Body of pancreas (tissue), 4 donors: ENCODE measurements around the gene TTLL1. TPM values are rescaled to one million over a fixed set of nuclear protein-coding genes. Genes with fewer than 3 reads are reported as not detected.

ENCODE experiments used
- ATAC-seq: fragments of 150-250 bp; one replicate; pipeline ENCODE4 v1.9.1; 2016
- DNase-seq, 4 donors: peaks; one replicate each; pipeline ENCODE4 v3.0.0-alpha.2; 2019
- H3K27ac ChIP-seq, 4 donors: fragments of 200-600 bp; sonication (generic); 1 replicate in 3 of 4; 2 replicates in 1 of 4; pipeline versions ENCODE4 v1.5.1 to v1.6.1; 2016 to 2019; ENCODE audit warnings: mild to moderate bottlenecking in 1 of 4, mixed read lengths in 1 of 4, moderate library complexity in 1 of 4
- H3K27me3 ChIP-seq, 2 donors: fragments of 200-600 bp; sonication (generic); one replicate each; pipeline ENCODE4 v1.6.0; 2016; ENCODE audit warnings: mild to moderate bottlenecking in 1 of 2
- H3K36me3 ChIP-seq, 2 donors: fragments of 200-600 bp; sonication (generic); replicated peaks in 1 of 2; 2 replicates each; pipeline ENCODE4 v1.5.1; 2016; ENCODE audit warnings: low read depth in 2 of 2; ENCODE audit not compliant: insufficient read depth in 1 of 2
- H3K4me1 ChIP-seq: fragments of 200-600 bp; sonication (generic); one replicate; pipeline ENCODE4 v1.6.0; 2016
- H3K4me3 ChIP-seq, 2 donors: fragments of 200-600 bp; sonication (generic); 1 replicate in 1 of 2; 2 replicates in 1 of 2; pipeline ENCODE4 v1.5.1; 2016 to 2019
- H3K9me3 ChIP-seq, 3 donors: fragments of 200-600 bp; sonication (generic); 1 replicate in 2 of 3; 2 replicates in 1 of 3; pipeline ENCODE4 v1.5.1; 2016
- POLR2A ChIP-seq, 3 donors: fragments of 450-650 bp; IDR thresholded peaks; one replicate each; pipeline ENCODE4 v1.6.1; 2016; ENCODE audit warnings: antibody characterized with exemption in 3 of 3, mild to moderate bottlenecking in 2 of 3
- WGBS, 2 donors: methylation state at CpG; one replicate each; pipeline ENCODE4 v1.1.5; 2017; 5-methylcytosine and 5-hydroxymethylcytosine counted together
- intact Hi-C: fragments of 100-400 bp; cut with DNase I; formaldehyde crosslinking; loops from one replicate; pipeline ENCODE4 v1.15.1; 2023
- total RNA-seq, 2 donors: library from RNA; depleted of rRNA; stranded (reverse); fragments of >200 nt; gene quantifications; one replicate each; pipeline ENCODE4 v1.1.0, GENCODE V29; 2016
- TF ChIP-seq, protein P1 (sequence below), 7 experiments: fragments of 450-650 bp in 4 of 7; fragments of 200-600 bp in 3 of 7; sonication (generic) in 3 of 7; IDR thresholded peaks; one replicate each; pipeline ENCODE4 v1.5.1; 2016 to 2019; ENCODE audit warnings: antibody characterized with exemption in 7 of 7

TTLL1 gene
- total RNA-seq, 2 donors from 2014 or later = 2.0 to 7.0 TPM

DNA sequence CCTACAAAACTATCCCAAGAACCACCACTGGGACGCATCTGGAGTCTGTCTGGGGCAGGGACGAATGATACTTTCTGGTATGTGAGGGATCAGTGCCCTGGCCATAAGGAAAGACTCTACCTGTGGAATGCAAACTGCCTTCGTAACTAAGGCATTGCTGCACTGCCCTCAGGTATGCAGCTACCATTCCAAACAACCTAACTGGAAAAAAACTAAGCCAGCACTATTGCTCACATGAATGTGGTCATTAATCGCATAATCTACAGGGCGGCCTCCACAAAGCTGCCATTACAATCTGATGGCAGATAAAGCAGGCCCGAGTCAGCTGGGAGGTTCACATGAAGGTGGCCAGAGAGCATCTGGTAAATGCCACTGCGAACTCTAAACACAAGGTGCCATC is 78.1 kb downstream of the TTLL1 start:
- Histone ChIP-seq H3K27me3 (no peaks in the 10 kb centered on the region), H3K4me1 (peaks cover 82% of the 10 kb centered on the region), H3K36me3 (no peaks in the 10 kb centered on the region), H3K4me3 (no peak overlapping the region), H3K9me3 (no peaks in the 10 kb centered on the region), H3K27ac (peak overlapping the region; percentile 84 to 92 (median 86))
- 18 to 21% methylated on average over 6 to 7 of the region's 7 CpGs for WGBS, 2 donors
- TF ChIP-seq POLR2A (IDR thresholded peaks at IDR 0.05) = peak in 1 of 3 donors; percentile 13
- TF ChIP-seq, protein P1, sequence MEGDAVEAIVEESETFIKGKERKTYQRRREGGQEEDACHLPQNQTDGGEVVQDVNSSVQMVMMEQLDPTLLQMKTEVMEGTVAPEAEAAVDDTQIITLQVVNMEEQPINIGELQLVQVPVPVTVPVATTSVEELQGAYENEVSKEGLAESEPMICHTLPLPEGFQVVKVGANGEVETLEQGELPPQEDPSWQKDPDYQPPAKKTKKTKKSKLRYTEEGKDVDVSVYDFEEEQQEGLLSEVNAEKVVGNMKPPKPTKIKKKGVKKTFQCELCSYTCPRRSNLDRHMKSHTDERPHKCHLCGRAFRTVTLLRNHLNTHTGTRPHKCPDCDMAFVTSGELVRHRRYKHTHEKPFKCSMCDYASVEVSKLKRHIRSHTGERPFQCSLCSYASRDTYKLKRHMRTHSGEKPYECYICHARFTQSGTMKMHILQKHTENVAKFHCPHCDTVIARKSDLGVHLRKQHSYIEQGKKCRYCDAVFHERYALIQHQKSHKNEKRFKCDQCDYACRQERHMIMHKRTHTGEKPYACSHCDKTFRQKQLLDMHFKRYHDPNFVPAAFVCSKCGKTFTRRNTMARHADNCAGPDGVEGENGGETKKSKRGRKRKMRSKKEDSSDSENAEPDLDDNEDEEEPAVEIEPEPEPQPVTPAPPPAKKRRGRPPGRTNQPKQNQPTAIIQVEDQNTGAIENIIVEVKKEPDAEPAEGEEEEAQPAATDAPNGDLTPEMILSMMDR (IDR thresholded peaks at IDR 0.05) = peak in 1 of 7 experiments; percentile 2
- DNase-seq (peak; percentile 67 to 84 (median 78)), ATAC-seq (peak; percentile 17)
- intact Hi-C loops = no loop called here

DNA sequence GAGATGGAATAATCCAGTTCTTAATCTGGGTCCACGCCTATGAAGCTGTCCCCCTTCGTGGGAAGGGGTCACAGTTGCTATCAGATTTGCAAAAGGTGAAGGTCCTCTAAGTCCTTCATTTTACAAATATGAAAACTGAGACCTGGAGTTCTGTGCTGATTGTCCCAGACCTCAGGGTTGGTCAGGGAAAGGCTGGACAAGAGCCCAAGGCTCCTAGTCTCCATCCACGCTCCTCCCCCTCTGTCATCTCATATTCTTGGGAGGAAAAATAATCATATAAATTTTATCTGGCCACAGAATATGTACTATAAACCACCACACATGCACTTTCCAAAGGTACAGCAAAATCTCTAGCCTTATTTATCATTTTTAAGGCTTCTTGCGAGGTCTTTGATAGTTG is 79.7 kb downstream of the TTLL1 start:
- ATAC-seq (no peak), DNase-seq (peak; percentile 33 to 72 (median 62))
- H3K4me3 ChIP-seq = no peak overlapping the region
- peak overlapping the region; percentile 5 to 92 (median 86) for H3K27ac ChIP-seq
- 39 to 40% methylated on average over 4 of the region's 4 CpGs for WGBS, 2 donors
- H3K27me3 ChIP-seq = no peaks in the 10 kb centered on the region
- H3K36me3 ChIP-seq = no peaks in the 10 kb centered on the region
- intact Hi-C loops = loop anchor here (10.0 kb wide), 1 partner anchor 65 kb away; no protein-coding TSS in a partner anchor
- H3K4me1 ChIP-seq = peaks cover 93% of the 10 kb centered on the region
- no peaks in the 10 kb centered on the region for H3K9me3 ChIP-seq
- TF ChIP-seq POLR2A (IDR thresholded peaks at IDR 0.05) = no peak
- TF ChIP-seq, protein P1 (IDR thresholded peaks at IDR 0.05) = no peak

DNA sequence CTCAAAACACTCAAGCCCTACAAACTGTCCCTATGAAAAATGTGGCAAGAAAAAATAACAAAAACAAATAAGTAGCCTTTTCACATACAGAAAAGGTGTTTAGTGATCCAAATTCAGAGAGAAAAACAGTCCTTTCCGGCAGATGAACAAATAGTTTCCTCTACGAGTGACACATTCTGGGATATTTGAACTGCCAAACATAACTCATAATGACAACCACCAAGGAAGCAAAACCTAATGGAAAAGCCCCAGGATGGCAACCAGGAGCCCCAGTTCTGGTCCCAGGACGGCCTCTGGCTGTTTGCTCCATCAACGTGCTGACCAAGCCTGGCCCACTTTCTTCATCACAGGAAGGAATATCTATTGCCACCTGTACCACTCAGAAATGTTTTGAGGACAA is 80.3 kb downstream of the TTLL1 start:
- ATAC-seq (no peak), DNase-seq (no peak)
- Histone ChIP-seq H3K27me3 (no peaks in the 10 kb centered on the region), H3K27ac (peak overlapping the region; percentile 5 to 92 (median 86)), H3K9me3 (no peaks in the 10 kb centered on the region), H3K4me1 (peaks cover 97% of the 10 kb centered on the region), H3K36me3 (no peaks in the 10 kb centered on the region), H3K4me3 (no peak overlapping the region)
- WGBS, 2 donors = 24 to 25% methylated on average over 3 to 4 of the region's 4 CpGs
- TF ChIP-seq POLR2A (IDR thresholded peaks at IDR 0.05) = no peak
- TF ChIP-seq, protein P1 (IDR thresholded peaks at IDR 0.05) = no peak
- intact Hi-C loops = loop anchor here (10.0 kb wide), 1 partner anchor 64 kb away; no protein-coding TSS in a partner anchor

DNA sequence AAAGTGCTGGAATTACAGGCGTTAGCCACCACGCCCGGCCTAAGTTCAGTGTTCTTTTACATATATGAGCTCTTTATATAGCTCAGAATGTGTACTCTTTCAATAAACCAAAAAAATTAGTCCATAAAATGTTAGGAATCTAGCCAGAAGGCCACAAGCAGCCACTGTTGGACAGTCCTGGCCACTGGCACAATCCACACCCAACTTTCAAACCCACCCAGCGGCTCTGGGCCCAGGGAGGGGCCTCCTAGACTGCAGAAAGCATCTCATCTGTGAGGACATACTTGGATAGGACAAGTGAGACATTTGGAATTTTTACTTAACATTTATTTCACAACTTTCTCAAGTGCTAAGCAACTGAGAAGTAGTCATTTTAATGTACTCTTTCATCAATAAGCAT is 80.7 kb downstream of the TTLL1 start:
- H3K9me3 ChIP-seq = no peaks in the 10 kb centered on the region
- H3K36me3 ChIP-seq = no peaks in the 10 kb centered on the region
- intact Hi-C loops = loop anchor here (10.0 kb wide), 1 partner anchor 64 kb away; no protein-coding TSS in a partner anchor
- H3K4me3 ChIP-seq = no peak overlapping the region
- no peak for ATAC-seq
- TF ChIP-seq, protein P1 (IDR thresholded peaks at IDR 0.05) = no peak
- no peak for TF ChIP-seq POLR2A (IDR thresholded peaks at IDR 0.05)
- DNase-seq = no peak
- no peaks in the 10 kb centered on the region for H3K27me3 ChIP-seq
- peak overlapping the region; percentile 5 to 92 (median 86) for H3K27ac ChIP-seq
- H3K4me1 ChIP-seq = peaks cover 97% of the 10 kb centered on the region
- 89 to 91% methylated on average over 4 of the region's 4 CpGs for WGBS, 2 donors

DNA sequence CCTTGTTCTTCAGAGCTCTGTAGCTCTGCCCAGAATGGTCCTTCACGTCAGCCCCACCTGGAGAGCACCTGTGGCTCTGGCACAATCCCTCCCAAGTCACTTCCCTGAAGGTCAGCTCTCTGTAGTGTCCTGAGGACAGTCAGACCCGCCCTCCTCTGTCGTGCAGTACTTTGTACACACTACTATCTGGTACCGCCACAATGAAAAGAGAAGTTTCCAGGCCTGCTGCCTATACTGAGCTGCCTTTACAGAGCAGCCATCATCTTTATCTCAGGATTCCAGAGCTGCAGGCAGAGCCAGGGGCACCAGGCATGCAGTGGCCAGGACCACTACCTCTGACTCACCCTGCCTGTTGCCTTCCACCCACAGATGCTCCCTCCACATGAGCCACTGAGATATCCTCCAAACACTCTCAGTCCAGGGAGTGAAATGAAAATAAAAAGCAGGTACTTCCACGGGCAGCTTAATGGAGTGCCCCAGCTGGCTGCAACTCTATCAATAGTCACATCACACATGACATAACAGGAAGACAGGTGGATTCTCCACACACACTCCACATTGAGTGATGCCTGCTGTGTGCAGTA is 81.6 kb downstream of the TTLL1 start:
- Histone ChIP-seq H3K36me3 (no peaks in the 10 kb centered on the region), H3K4me3 (no peak overlapping the region), H3K4me1 (peaks cover 97% of the 10 kb centered on the region), H3K9me3 (no peaks in the 10 kb centered on the region), H3K27ac (peak overlapping the region; percentile 85 to 92 (median 86)), H3K27me3 (no peaks in the 10 kb centered on the region)
- DNase-seq (peak; percentile 87 to 96 (median 94)), ATAC-seq (peak; percentile 90)
- 18% methylated on average over 5 of the region's 5 CpGs for WGBS, 2 donors
- intact Hi-C loops = loop anchor here (10.0 kb wide), 1 partner anchor 63 kb away; no protein-coding TSS in a partner anchor
- TF ChIP-seq, protein P1 (IDR thresholded peaks at IDR 0.05) = no peak
- TF ChIP-seq POLR2A (IDR thresholded peaks at IDR 0.05) = peak in 2 of 3 donors; percentile 57 to 71
